PC-3 (cell line): Measurements from ENCODE around the gene KXD1. TPM values are rescaled to one million over a fixed set of nuclear protein-coding genes. Genes with fewer than 3 reads are reported as not detected.

ENCODE experiments used
- ATAC-seq: fragments of 200-7000 bp; cut with Tn5 transposase; 2 replicates; pipeline ENCODE4 v1.9.1; 2020; ENCODE audit warnings: mild to moderate bottlenecking, moderate library complexity
- BruUV-seq: library from RNA; stranded (reverse); fragments of 400-500 nt; replicated peaks from 2 replicates; lab custom pipeline; 2021; lab: Mats Ljungman, UMichigan
- CTCF ChIA-PET: fragments of 300-600 bp; sonication (Branson Sonifier 250); formaldehyde crosslinking; loops from one replicate; lab custom pipeline; 2022; ENCODE audit warnings: antibody characterized with exemption; lab: Charles Lee
- POLR2A ChIA-PET: fragments of 300-600 bp; sonication (Branson Sonifier 250); formaldehyde crosslinking; loops from one replicate; lab custom pipeline; 2022; ENCODE audit warnings: antibody characterized with exemption; ENCODE audit not compliant: unreplicated experiment; lab: Charles Lee
- DNase-seq: peaks from one replicate; pipeline ENCODE4 v3.0.0-alpha.2; 2015
- H2AFZ ChIP-seq: fragments of 300-600 bp; sonication (generic); 2 replicates; pipeline ENCODE4 v1.6.0; 2016; ENCODE audit warnings: antibody characterized with exemption, low read length
- H3F3A ChIP-seq: fragments of 300-600 bp; sonication (generic); one replicate; pipeline ENCODE4 v1.6.0; 2017; ENCODE audit warnings: antibody characterized with exemption, low read length, control low read depth, mild to moderate bottlenecking; ENCODE audit not compliant: unreplicated experiment
- H3K27ac ChIP-seq: fragments of 300-600 bp; sonication (generic); 2 replicates; pipeline ENCODE4 v1.5.1; 2016; ENCODE audit warnings: mild to moderate bottlenecking, low read length
- H3K27me3 ChIP-seq: fragments of 300-600 bp; sonication (generic); 2 replicates; pipeline ENCODE4 v1.6.1; 2016; ENCODE audit warnings: low read length, mixed read lengths
- H3K36me3 ChIP-seq: fragments of 300-600 bp; sonication (generic); 2 replicates; pipeline ENCODE4 v1.6.1; 2016; ENCODE audit warnings: low read depth, mixed run types, low read length, mixed read lengths
- H3K4me1 ChIP-seq: fragments of 300-600 bp; sonication (generic); 2 replicates; pipeline ENCODE4 v1.5.1; 2016; ENCODE audit warnings: low read length; ENCODE audit not compliant: insufficient read depth
- H3K4me2 ChIP-seq: fragments of 300-600 bp; sonication (generic); 2 replicates; pipeline ENCODE4 v1.6.0; 2016; ENCODE audit warnings: low read length
- H3K4me3 ChIP-seq: fragments of 300-600 bp; sonication (generic); 2 replicates; pipeline ENCODE4 v1.5.1; 2016; ENCODE audit warnings: mild to moderate bottlenecking, low read length, mixed read lengths
- H3K79me2 ChIP-seq: fragments of 300-600 bp; sonication (generic); 2 replicates; pipeline ENCODE4 v1.6.1; 2017; ENCODE audit warnings: low read length, mixed read lengths
- H3K9ac ChIP-seq: fragments of 300-600 bp; sonication (generic); 2 replicates; pipeline ENCODE4 v1.6.0; 2016; ENCODE audit warnings: mild to moderate bottlenecking, low read length
- H3K9me2 ChIP-seq: fragments of 300-600 bp; sonication (generic); replicated peaks from 2 replicates; pipeline ENCODE4 v1.6.1; 2016; ENCODE audit warnings: mixed run types, low read length, mixed read lengths
- H3K9me3 ChIP-seq: fragments of 300-600 bp; sonication (generic); 2 replicates; pipeline ENCODE4 v1.6.1; 2016; ENCODE audit warnings: low read length, mixed read lengths
- H4K20me1 ChIP-seq: fragments of 300-600 bp; sonication (generic); 2 replicates; pipeline ENCODE4 v1.6.1; 2016; ENCODE audit warnings: low read length, mixed read lengths
- EZH2 ChIP-seq: fragments of 300-600 bp; sonication (generic); IDR thresholded peaks from one replicate; pipeline ENCODE4 v1.6.1; 2017; ENCODE audit warnings: antibody characterized with exemption, mild to moderate bottlenecking, low read length; ENCODE audit not compliant: unreplicated experiment
- EZH2phosphoT487 ChIP-seq: fragments of 300-600 bp; sonication (generic); IDR thresholded peaks from 2 replicates; pipeline ENCODE4 v1.6.1; 2018; ENCODE audit warnings: mild to moderate bottlenecking, antibody characterized with exemption, low read length, borderline replicate concordance
- intact Hi-C: fragments of 100-400 bp; cut with micrococcal nuclease; formaldehyde crosslinking; loops from 2 replicates; pipeline ENCODE4 v1.9.0; 2023
- total RNA-seq: library from RNA; depleted of rRNA; stranded (reverse); fragments of >200 nt; gene quantifications from 2 replicates; pipeline ENCODE4 v1.2.3, GENCODE V29; 2014
- TF ChIP-seq, protein P1 (sequence below): fragments of 300-600 bp; sonication (generic); conservative IDR thresholded peaks from 2 replicates; pipeline ENCODE4 v1.5.1; 2017; ENCODE audit warnings: antibody characterized with exemption, low read depth, mild to moderate bottlenecking, low read length

Gene KXD1
- total RNA-seq, 1 experiment from 2014 or later: 137 TPM

DNA sequence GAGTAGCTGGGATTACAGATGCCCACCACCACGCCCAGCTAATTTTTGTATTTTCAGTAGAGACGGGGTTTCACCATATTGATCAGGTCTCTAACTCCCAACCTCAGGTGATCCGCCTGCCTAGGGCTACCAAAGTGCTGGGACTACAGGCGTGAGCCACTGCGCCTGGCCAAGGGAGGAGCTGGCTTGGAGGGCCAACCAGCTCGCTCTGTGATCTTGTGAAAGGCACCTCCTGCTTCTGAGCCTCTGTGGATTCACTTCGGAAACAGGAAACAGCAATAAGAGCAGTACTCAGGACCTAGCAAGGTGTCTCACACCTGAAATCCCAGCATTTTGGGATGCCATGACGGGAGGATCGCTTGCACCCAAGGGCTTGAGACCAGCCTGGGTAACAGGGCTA is 33.8 kb upstream of the KXD1 start:
- H3K9ac ChIP-seq: no peak overlapping the region
- no peak overlapping the region for H3K27ac ChIP-seq
- no peaks in the 10 kb centered on the region for H3F3A ChIP-seq
- TF ChIP-seq EZH2 (no peak), EZH2phosphoT487 (no peak)
- TF ChIP-seq, protein P1, sequence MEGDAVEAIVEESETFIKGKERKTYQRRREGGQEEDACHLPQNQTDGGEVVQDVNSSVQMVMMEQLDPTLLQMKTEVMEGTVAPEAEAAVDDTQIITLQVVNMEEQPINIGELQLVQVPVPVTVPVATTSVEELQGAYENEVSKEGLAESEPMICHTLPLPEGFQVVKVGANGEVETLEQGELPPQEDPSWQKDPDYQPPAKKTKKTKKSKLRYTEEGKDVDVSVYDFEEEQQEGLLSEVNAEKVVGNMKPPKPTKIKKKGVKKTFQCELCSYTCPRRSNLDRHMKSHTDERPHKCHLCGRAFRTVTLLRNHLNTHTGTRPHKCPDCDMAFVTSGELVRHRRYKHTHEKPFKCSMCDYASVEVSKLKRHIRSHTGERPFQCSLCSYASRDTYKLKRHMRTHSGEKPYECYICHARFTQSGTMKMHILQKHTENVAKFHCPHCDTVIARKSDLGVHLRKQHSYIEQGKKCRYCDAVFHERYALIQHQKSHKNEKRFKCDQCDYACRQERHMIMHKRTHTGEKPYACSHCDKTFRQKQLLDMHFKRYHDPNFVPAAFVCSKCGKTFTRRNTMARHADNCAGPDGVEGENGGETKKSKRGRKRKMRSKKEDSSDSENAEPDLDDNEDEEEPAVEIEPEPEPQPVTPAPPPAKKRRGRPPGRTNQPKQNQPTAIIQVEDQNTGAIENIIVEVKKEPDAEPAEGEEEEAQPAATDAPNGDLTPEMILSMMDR: no peak
- ATAC-seq (no peak), DNase-seq (no peak)
- no peaks in the 10 kb centered on the region for H3K36me3 ChIP-seq
- CTCF ChIA-PET: no interaction called here
- H3K27me3 ChIP-seq: no peaks in the 10 kb centered on the region
- no peak overlapping the region for H2AFZ ChIP-seq
- no peaks in the 10 kb centered on the region for H3K9me3 ChIP-seq
- peaks cover 26% of the 10 kb centered on the region for H3K79me2 ChIP-seq
- peaks cover 25% of the 10 kb centered on the region for H3K4me1 ChIP-seq
- no peak overlapping the region for H3K4me2 ChIP-seq
- peaks cover 20% of the 10 kb centered on the region for H4K20me1 ChIP-seq
- POLR2A ChIA-PET: no interaction called here
- no peak overlapping the region for H3K4me3 ChIP-seq
- BruUV-seq: no TSS peak
- H3K9me2 ChIP-seq: no peaks in the 10 kb centered on the region
- intact Hi-C loops: loop anchor here (5.0 kb wide), 3 partner anchors 33 to 113 kb away; partner anchors contain the start of genes KLHL26 and KXD1

DNA sequence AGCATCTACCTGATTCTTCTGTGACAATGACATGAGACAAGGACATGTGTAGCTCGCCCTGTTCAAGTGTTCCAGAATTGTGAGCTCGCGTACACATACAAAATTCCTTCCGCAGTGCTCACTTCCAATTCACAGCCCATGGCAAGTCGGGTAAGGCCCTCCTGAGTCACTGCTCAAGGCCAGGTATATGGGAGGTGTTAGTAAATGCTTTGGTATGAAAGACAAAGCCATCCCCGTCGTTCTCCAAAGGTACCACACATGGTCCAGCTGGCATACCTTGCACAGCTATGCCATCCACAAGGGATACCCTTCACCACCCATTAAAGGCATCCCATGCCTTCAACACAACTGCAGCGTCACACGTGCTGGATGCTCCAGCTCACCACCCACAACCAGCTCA is 31.4 kb upstream of the KXD1 start:
- no peak; the same call in 1 of the 2 replicates for ATAC-seq
- Histone ChIP-seq H3K9ac (no peak overlapping the region), H2AFZ (0 out of 2 replicates have a peak overlapping the region, but pooled peaks have one; percentile 35), H3K4me3 (no peak overlapping the region), H3K4me1 (peaks cover 12% of the 10 kb centered on the region), H3K27ac (no peak overlapping the region; the same call in 1 of the 2 replicates), H3K79me2 (peaks cover 6% of the 10 kb centered on the region), H3K36me3 (no peaks in the 10 kb centered on the region), H3K9me3 (no peaks in the 10 kb centered on the region), H3K27me3 (no peaks in the 10 kb centered on the region), H3K9me2 (no peaks in the 10 kb centered on the region), H4K20me1 (peaks cover 2% of the 10 kb centered on the region; the same call in 1 of the 2 replicates), H3F3A (no peaks in the 10 kb centered on the region), H3K4me2 (peak overlapping the region; percentile 46)
- CTCF ChIA-PET: interaction anchor here (1.0 kb wide), 1 partner anchor 56 kb away, joined by 3 read pairs; no protein-coding TSS in a partner anchor
- DNase-seq: peak; percentile 86
- intact Hi-C loops: no loop called here
- TF ChIP-seq EZH2phosphoT487: no peak
- TF ChIP-seq, protein P1: no peak
- no peak for TF ChIP-seq EZH2
- POLR2A ChIA-PET: interaction anchor here (0.8 kb wide), 1 partner anchor 31 kb away, joined by 3 read pairs; the partner anchor contains the start of gene KXD1
- BruUV-seq: no TSS peak

DNA sequence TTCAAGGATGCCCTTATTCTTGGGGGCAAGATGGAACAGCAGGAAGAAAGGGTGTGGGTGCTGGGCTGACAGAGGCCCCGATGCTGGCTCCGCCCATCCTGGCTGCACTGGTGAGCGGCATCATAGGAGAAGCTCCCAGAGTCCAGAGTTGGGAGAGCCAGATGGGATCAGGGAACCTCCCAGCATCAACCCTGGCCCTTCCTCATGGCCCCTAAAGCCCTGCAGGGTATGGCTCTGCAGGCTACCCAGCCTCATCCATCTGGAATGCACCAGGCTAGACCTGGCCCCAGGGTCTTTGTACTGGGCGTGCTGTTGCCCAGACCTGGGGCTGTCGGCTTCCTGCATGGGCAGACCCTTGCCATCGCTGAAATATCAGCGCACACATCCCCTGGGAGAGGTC is 27.9 kb upstream of the KXD1 start:
- Histone ChIP-seq H3K27me3 (no peaks in the 10 kb centered on the region), H3K4me3 (no peak overlapping the region), H3K4me1 (peaks cover 9% of the 10 kb centered on the region), H3K79me2 (no peaks in the 10 kb centered on the region), H3K9me3 (no peaks in the 10 kb centered on the region), H3F3A (no peaks in the 10 kb centered on the region), H3K27ac (no peak overlapping the region), H3K36me3 (no peaks in the 10 kb centered on the region; the same call in 1 of the 2 replicates), H2AFZ (no peak overlapping the region), H3K9ac (no peak overlapping the region), H4K20me1 (no peaks in the 10 kb centered on the region), H3K4me2 (no peak overlapping the region), H3K9me2 (no peaks in the 10 kb centered on the region)
- ATAC-seq (no peak; the same call in 1 of the 2 replicates), DNase-seq (no peak)
- ChIA-PET POLR2A (no interaction called here), CTCF (no interaction called here)
- BruUV-seq: no TSS peak
- intact Hi-C loops: no loop called here
- TF ChIP-seq EZH2phosphoT487 (no peak), EZH2 (no peak)
- TF ChIP-seq, protein P1: no peak
